HG03565 (cell line): ENCODE data around the gene VTCN1.
"Not testable (repeated sequence)": the region's sequence is repeated elsewhere in the genome, so short reads cannot be mapped to it uniquely, and the experiment has no call there.

Experiments
- ATAC-seq: cut with Tn5 transposase; IDR thresholded peaks from one replicate; pipeline ENCODE4 v1.9.1; 2021; ENCODE audit warnings: mild to moderate bottlenecking, moderate library complexity; ENCODE audit not compliant: unreplicated experiment

Gene VTCN1

DNA sequence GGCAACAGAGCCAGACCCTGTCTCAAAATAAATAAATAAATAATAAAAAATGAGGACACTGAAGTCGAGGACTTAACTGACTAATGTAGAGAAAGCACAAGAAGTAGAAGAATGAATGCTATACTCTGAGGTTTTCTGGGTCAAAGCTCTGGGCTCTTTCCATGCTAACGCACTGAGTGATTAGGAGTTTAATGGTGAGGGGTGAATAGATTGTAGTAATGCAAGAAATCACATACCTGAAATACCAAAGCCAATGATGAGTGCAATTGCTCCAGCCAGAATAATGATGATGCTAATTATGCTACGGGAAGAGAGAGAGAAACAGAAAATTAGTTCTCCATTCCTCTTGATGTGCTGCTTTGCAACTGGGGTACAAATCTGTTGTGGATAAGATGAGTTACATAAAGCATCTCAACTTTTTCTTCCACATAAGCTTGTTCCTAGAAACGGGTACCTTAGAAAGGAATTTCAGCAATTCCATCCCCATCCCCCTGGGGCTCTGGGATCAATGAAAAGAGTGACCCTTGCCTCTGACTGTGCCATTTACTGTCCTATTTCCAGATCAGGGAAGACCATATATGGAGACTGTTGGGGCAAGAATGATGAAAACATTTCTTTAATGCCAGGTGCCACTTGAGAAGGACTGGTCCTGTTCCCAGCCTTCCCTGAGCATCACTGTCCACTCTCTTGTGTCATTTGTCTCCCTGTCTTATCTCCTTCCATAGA is 40.7 kb downstream of the VTCN1 start:
- no peak for ATAC-seq

- no peak for ATAC-seq
Measured at GRCh38 chr1:117167402-117167801, 43.3 kb downstream of the VTCN1 start.

DNA sequence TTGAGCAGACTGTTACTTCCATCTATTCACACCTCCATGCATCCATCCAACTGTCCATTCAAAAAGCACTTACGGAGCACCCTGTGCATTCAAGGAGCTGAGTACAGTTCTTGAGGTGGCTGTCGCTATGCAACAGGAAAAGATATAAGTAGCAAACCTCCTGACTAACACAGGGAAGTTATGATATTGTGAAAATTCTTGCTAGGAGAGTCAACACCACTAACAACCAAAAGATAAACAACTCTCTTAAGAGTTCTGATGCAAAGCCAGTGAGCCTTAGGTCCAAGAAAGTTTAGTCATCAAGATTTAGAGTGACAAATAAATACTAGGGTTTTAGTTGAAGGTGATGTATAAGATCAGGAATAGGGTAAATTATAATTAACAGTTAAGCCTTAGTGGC is 44.7 kb downstream of the VTCN1 start:
- ATAC-seq, result no peak

DNA sequence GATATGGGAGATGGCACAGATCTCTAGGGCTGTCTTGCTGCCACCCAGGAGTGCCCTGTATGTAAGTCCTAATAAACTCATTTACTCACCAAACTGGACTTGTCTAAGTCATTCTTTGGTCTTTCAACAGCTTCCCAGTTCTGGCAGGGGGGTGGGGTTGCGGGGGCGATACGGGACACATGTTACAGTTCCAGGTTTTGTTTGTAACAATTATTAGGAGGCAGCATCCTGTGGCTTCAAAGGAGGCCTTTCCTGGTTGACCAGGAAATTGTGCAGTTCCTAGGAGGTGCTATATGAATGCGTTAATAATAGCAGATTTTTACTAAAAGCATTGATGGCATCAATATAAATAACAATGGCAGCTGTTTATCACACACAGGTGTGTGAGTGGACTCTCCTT is 46.5 kb downstream of the VTCN1 start:
- ATAC-seq, result no peak

DNA sequence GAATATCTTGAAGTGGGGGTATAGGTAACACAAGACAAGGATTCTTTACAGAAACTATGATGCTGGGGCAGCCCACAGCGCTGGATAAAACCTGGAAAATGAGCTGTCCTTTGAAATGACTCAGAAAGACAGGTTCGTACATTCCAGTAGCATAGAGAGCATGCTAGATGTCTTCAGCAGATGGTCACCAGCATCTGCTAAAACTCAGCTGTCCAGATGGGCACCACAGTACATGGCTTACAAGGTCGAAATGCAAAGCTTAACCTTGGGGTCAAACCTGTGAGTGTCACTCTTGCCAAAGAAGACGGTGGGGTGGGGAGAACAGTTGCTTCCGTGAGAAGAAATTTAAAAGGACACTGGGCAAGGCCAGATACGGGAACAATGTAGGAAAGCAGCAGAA is 47.9 kb downstream of the VTCN1 start:
- no peak for ATAC-seq

DNA sequence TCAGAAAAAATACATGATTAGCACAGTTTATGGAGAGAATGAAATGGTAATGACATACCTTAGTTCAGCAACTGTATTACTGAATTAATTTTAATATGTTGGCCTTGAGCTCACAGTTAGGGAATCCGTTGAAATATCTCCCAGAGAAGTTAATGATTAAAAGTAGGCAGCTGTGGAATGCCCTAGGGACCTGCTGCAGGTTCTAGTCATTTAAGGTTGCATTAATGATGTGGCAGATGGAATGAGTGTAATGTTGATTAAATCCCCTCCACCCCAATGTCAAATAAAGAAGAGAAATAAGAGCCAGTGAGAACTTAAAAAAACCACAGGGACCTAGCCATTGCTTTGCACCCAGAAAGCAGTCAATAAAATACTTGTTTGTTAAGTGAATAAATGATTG is 48.8 kb downstream of the VTCN1 start:
- ATAC-seq, result no peak

DNA sequence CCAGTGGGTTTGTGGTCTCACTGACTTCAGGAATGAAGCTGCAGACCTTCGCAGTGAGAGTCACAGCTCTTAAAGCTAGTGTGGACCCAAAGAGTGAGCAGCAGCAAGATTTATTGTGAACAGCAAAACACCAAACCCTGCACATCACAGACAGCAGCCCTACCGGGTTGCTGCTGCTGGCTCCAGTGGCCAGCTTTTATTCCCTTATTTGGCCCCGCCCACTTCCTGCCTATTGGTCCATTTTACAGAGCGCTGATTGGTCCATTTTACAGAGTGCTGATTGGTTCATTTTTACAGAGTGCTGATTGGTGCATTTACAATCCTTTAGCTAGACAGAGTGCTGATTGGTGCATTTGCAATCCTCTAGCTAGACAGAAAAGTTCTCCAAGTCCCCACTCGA is 59.4 kb downstream of the VTCN1 start:
- not testable (repeated sequence) for ATAC-seq

GRCh38 chr1:117150316-117150715 is 60.4 kb downstream of the VTCN1 start:
- ATAC-seq, result no peak

DNA sequence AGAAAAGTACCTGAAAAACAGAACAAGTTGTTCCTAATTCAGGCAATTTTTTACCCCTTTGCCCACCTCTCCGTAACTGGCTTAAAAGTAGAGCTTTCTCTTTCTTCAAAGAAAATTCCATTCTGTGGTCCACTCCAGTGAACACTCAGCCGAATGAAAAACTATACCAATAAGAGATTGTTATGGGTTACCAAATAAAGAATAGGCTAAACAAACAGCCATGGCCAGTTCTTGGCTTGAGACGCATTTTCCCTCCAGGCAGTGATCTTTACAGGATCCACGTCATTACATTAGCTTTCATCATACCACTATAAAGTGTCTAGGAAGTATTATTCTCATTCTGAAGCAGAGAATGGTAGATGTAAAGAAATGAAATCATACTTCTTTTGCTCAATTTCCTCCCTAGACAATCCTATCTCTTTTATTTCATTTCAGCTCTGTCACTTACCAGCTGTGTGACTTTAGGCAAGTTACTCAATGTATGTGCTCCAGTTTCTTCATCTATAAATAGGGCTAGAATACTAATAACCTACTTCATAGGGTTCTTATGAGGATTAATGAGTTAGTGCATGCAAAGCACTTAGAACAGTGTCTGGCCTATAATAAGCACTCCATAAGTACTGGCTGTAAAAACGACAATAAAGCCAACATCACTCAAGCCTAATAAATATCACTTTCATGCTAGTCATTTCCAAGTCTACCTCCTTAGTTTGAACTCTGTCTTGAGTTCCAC is 62.7 kb downstream of the VTCN1 start:
- no peak for ATAC-seq

- no peak for ATAC-seq
Measured at GRCh38 chr1:117147341-117147831, 63.3 kb downstream of the VTCN1 start.

DNA sequence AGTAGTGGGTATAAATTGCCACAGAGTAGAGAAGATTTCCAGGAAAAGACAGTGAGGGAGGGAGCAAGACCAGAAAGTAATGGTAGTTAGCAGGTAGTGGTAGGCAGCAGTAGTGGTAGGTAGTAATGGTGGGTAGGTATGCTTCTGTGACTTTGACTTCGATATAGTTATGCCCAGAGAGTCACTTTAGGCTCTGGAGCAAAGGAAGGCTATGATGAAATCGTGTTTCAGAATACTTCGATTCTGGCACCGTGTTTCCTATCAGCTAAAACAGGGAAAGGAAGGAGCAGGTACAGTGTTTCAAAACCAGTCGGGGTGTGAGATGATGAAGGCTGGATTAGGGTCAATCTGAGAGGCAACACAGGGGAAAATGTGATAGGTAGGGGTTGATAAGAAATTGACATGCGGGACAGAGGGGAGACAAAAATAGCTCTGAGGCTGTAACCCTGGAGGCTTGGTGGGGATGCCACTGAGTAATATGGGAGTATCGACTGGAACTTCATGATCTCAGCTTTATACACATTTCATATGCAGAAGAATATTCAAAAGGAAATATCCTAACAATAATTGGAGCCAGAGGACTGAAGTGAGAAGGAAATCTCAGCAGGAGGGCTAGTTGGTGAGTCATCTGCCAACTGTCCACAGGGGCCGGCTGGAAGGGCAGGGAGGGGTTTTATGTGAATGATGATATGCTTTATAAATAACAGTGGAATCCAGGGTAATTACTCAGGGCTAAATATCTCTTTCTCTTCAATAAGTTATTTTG is 64.0 kb downstream of the VTCN1 start:
- ATAC-seq, result no peak

DNA sequence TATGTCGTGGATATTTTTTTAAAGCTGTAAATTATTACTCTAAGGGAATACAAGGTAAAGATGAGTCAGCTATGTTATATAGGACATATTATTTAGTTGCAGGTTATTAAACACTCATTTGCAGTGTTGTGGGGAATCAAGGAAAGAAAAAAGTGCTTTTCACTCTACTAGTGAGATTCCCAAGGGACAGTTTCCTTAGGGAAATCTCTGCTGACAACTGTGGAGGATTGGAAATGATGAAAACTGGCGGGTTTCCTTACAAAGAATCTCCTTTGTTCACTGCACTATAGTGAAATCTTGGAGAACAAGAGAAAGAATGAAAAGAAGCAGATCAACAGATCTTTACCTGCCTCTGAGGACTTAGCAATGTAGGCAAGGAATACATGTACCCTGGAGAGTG is 64.7 kb downstream of the VTCN1 start:
- ATAC-seq, result no peak

DNA sequence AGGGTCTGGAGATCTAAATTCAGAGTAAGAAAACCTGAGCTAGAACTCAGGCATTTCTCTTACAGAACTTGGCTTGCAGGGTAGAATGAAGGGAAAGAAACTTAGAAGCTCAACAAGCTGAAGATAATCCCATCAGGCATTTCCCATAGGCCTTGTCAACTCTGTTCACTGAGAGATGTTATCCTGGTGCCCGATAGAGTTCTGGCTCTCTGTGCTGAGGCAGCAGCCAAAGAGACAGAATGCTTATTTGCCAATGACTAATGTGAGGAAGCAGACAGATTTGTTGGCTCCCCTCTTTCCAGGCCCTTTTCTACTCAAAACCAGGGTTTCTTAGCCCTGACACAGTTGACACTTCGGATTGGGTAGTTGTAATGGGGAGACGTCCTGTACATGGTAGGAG is 66.9 kb downstream of the VTCN1 start:
- ATAC-seq, result no peak

- ATAC-seq, result no peak
Measured at GRCh38 chr1:117143172-117143571, 67.6 kb downstream of the VTCN1 start.

DNA sequence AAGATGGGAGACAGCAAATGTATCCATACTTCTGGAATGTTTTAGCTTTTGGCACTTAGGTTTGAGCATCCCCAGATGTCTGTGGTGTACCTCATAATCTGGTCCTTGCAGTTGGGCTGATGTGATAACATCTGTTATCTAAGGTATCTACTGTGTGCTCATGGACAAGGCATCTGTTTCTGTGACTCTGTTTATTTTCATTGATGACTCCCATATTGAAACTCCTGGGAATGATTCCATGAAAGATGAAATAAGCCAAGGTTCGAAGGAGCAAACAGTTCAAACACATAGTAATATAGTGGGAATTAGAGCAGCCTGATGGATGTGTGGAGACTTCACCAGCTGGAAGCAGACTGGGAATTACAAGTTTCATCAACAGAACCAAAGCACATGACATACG is 68.5 kb downstream of the VTCN1 start:
- no peak for ATAC-seq

DNA sequence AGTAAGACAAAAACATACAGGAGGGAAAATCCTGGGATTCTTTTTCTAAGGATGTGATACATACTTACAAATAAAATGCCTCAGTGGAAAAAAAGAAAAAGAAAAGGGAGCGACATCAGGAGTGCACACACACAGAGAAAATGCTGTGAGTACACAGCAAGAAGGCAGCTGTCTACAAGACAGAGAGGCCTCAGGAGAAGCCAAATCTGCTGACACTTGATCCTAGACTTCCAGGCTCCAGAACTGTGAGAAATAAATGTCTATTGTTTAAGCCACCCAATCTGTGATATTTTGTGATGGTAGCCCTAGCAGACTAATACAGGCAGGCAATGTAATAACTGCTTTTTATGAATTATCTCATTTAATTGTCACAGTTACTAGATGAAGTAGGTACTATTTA is 72.2 kb downstream of the VTCN1 start:
- ATAC-seq, result no peak

DNA sequence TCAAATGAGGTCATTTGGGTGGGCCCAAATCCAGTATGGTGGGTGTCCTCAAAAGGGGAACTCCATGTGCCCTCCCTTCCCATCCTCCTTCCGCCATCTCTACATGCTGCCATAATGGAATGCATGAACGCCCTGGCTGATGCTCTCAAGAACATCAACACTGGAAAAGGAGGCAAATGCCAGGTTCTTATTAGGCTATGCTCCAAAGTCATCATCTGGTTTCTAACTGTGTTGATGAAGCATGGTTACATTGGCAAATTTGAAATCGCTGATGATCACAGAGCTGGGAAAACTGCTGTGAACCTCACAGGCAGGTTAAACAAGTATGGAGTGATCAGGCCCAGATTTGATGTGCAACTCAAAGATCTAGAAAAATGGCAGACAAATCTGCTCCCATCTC is 72.6 kb downstream of the VTCN1 start:
- no peak for ATAC-seq

DNA sequence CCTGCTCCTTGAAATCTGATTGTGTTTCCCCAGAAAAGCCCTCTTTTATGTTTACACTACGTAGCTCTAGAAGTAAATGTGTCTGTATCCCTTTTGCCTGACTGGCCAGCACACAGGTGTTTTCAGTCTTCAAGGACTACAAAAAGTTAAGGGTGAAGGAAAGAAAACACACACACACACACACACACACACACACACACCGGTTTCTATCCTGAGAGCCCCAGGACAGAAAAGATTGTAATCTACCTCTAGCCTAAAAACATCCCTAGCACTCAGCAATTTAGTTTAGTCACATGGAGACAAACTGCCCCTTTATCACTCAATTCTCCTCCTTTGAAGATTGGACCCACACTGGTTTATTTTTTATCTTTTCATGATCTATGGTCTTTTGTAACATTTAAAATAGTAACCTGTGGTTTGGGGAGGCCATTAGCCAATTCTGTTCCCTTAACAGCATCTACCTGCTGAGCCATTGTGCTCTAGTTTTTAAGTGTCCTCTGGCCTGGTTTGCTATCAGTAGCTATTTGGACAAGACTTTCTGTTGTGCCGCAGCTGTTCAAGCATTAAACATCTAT is 73.4 kb downstream of the VTCN1 start:
- no peak for ATAC-seq

DNA sequence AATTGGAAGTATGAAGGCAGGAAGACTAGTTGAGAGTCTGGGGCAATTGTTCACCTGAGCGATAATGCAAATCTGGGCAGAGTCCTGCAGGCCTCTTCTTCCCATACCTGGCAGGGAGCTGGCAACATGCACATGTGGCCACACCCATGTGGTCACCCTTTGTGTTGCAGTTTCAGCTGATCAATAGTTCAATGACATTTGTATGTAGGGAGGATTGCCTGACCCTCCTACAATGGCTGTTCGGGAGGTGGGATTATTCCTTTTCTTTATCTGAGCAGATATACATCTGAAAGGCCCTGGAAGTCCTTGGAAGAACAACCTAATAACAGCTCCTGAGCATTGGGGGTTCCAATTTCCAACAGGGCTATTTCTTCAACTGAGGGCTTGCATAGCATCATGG is 74.0 kb downstream of the VTCN1 start:
- ATAC-seq, result no peak

- no peak for ATAC-seq
Measured at GRCh38 chr1:117135329-117135728, 75.4 kb downstream of the VTCN1 start.

DNA sequence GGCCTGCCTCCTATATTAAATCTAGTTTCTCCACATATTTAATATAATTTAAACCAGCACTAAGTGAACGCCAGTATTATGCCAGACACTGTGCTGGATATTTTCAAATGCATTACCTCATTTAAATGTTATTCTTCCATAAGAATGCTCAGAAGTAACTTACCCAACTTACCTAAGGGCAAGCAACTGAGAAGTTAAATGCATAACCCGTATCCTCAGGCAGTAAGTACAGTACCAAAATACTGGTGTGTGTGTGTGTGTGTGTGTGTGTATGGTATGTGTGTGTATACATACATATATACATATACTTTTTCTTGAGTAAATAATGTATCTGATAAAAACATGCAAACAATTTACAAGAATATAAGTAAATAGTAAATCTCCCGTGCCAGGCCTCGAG is 80.2 kb downstream of the VTCN1 start:
- ATAC-seq, result no peak
